Neutrophil (primary cell): ENCODE measurements around the gene ZNF496.

ENCODE experiments used
- H3K27ac ChIP-seq: fragments of 200-600 bp; sonication (generic); 2 replicates; pipeline ENCODE4 v1.5.1; 2016; ENCODE audit warnings: mild to moderate bottlenecking, moderate library complexity
- H3K27me3 ChIP-seq: fragments of 200-600 bp; sonication (generic); 2 replicates; pipeline ENCODE4 v1.6.0; 2016; ENCODE audit warnings: mild to moderate bottlenecking
- H3K36me3 ChIP-seq: fragments of 200-600 bp; sonication (generic); 2 replicates; pipeline ENCODE4 v1.5.1; 2017
- H3K4me1 ChIP-seq, 2 experiments: fragments of 200-600 bp in 1 of 2; sonication (generic) in 1 of 2; 1 replicate in 1 of 2; 2 replicates in 1 of 2; pipeline versions ENCODE4 v1.5.1 to v1.6.1; 2013 to 2016; ENCODE audit warnings: low read depth in 1 of 2, low read length in 1 of 2, mild to moderate bottlenecking in 1 of 2, moderate library complexity in 1 of 2; ENCODE audit not compliant: control insufficient read depth in 1 of 2, insufficient read depth in 1 of 2
- H3K4me3 ChIP-seq, 2 experiments: fragments of 200-600 bp in 1 of 2; sonication (generic) in 1 of 2; 1 replicate in 1 of 2; 2 replicates in 1 of 2; pipeline ENCODE4 v1.5.1; 2013 to 2016; ENCODE audit warnings: low read depth in 1 of 2, low read length in 1 of 2, mild to moderate bottlenecking in 1 of 2, moderate library complexity in 1 of 2
- H3K9me3 ChIP-seq: fragments of 200-600 bp; sonication (generic); 2 replicates; pipeline ENCODE4 v1.5.1; 2016
- TF ChIP-seq, protein P1 (sequence below): fragments of 200-600 bp; sonication (generic); IDR thresholded peaks from 2 replicates; pipeline ENCODE4 v1.5.1; 2016; ENCODE audit warnings: antibody characterized with exemption

Gene ZNF496

GRCh38 chr1:247322849-247323586, 8.6 kb downstream of the ZNF496 start:
- H3K27ac ChIP-seq = no peak overlapping the region
- peaks cover 6 to 13% of the 10 kb centered on the region in 2 experiments for H3K4me1 ChIP-seq
- H3K9me3 ChIP-seq = no peaks in the 10 kb centered on the region
- TF ChIP-seq, protein P1, sequence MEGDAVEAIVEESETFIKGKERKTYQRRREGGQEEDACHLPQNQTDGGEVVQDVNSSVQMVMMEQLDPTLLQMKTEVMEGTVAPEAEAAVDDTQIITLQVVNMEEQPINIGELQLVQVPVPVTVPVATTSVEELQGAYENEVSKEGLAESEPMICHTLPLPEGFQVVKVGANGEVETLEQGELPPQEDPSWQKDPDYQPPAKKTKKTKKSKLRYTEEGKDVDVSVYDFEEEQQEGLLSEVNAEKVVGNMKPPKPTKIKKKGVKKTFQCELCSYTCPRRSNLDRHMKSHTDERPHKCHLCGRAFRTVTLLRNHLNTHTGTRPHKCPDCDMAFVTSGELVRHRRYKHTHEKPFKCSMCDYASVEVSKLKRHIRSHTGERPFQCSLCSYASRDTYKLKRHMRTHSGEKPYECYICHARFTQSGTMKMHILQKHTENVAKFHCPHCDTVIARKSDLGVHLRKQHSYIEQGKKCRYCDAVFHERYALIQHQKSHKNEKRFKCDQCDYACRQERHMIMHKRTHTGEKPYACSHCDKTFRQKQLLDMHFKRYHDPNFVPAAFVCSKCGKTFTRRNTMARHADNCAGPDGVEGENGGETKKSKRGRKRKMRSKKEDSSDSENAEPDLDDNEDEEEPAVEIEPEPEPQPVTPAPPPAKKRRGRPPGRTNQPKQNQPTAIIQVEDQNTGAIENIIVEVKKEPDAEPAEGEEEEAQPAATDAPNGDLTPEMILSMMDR = no peak
- no peak overlapping the region for H3K4me3 ChIP-seq
- H3K36me3 ChIP-seq = no peaks in the 10 kb centered on the region
- H3K27me3 ChIP-seq = no peaks in the 10 kb centered on the region

GRCh38 chr1:247322442-247322841, 9.2 kb downstream of the ZNF496 start:
- H3K36me3 ChIP-seq = no peaks in the 10 kb centered on the region
- H3K9me3 ChIP-seq = no peaks in the 10 kb centered on the region
- no peaks in the 10 kb centered on the region for H3K27me3 ChIP-seq
- H3K4me1 ChIP-seq = peaks cover 6 to 13% of the 10 kb centered on the region in 2 experiments
- H3K27ac ChIP-seq = no peak overlapping the region
- no peak overlapping the region for H3K4me3 ChIP-seq
- TF ChIP-seq, protein P1 = no peak

DNA sequence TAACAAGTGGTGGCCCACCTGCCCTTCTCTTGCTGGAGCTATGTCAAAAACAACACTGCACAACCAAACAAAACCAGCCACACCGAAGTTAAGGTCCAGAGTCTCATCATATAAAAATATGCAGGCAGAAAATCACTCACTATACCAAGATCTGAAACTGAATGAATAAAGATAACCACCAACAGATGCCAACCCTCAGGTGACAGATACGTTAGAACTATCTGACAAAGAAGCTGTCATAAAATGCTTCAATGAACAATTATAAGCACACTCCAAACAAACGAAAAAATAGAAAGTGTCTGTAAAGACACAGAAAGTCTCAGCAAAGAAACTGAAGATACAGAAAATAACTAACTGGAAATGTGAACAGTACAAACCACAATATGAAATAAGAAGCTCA, 14.0 kb downstream of the ZNF496 start:
- H3K4me1 ChIP-seq = peaks cover under 1 to 5% of the 10 kb centered on the region in 2 experiments
- no peak overlapping the region for H3K4me3 ChIP-seq
- no peaks in the 10 kb centered on the region for H3K9me3 ChIP-seq
- no peaks in the 10 kb centered on the region for H3K27me3 ChIP-seq
- no peak overlapping the region for H3K27ac ChIP-seq
- H3K36me3 ChIP-seq = no peaks in the 10 kb centered on the region
- TF ChIP-seq, protein P1 = no peak

GRCh38 chr1:247316590-247317197, 15.0 kb downstream of the ZNF496 start:
- H3K27ac ChIP-seq = no peak overlapping the region
- H3K36me3 ChIP-seq = no peaks in the 10 kb centered on the region
- TF ChIP-seq, protein P1 = no peak
- H3K9me3 ChIP-seq = no peaks in the 10 kb centered on the region
- no peak overlapping the region for H3K4me3 ChIP-seq
- H3K27me3 ChIP-seq = no peaks in the 10 kb centered on the region
- H3K4me1 ChIP-seq = no peaks in the 10 kb centered on the region

- no peaks in the 10 kb centered on the region for H3K4me1 ChIP-seq
- H3K4me3 ChIP-seq = no peak overlapping the region
- H3K27ac ChIP-seq = no peak overlapping the region
- TF ChIP-seq, protein P1 = no peak
- peaks cover 11% of the 10 kb centered on the region for H3K36me3 ChIP-seq
- H3K9me3 ChIP-seq = no peaks in the 10 kb centered on the region
- no peaks in the 10 kb centered on the region for H3K27me3 ChIP-seq
Measured at GRCh38 chr1:247304031-247304430, 27.6 kb downstream of the ZNF496 start.
